ENCODE data around the gene ZSWIM3.

ZSWIM3 gene

DNA sequence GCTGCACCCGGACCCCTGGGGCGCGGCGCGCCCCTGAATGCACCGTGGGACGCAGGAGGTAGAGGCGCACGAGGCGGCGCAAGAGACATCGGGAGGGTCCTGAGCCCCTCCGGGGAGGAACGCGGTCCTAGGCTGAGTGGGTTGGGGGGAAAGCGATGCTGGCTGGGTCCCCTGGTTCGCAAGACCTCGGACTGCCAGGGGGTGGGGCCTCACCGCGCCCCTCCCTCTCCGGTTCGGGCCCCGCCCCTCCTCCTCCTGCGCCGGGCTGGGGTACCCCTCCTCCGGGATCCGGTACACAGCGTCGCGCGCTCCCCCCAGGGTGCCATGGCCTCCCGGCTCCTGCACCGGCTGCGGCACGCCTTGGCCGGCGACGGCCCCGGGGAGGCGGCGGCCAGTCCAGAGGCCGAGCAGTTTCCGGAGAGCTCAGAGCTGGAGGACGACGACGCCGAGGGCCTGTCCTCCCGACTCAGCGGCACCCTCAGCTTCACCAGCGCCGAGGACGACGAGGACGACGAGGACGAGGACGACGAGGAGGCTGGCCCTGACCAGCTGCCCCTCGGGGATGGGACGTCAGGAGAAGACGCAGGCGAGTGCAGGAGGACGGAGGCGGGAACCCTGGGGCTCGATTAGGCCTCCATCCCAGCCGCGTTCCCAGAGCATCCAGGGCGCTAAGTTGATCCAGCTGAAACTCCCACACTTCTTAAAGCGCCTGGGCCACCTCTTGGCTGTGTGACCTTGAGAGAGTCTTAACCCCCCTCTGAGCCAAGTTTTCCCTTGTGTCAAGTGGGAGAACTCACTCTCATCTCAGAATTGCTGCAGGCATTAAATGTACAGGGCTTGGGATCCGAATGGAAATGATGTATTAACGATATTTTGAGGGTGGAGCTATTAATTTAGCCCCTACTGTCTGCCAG lies 23.3 kb upstream of the ZSWIM3 start:
- Histone ChIP-seq H3K9me3 (ENCODE audit: control insufficient read depth, low read length) (no peaks in the 10 kb centered on the region), H3K36me3 (ENCODE audit: control insufficient read depth, insufficient read depth, low read length, severe bottlenecking) (peaks cover 17% of the 10 kb centered on the region), H3K4me3 (ENCODE audit: low read length) (peak overlapping the region; percentile 91), H3K27me3 (replicated peaks; ENCODE audit: control insufficient read depth, insufficient read depth, low read length) (no peaks in the 10 kb centered on the region), H3K9ac (ENCODE audit: low read length) (peak overlapping the region; percentile 97), H3K4me1 (ENCODE audit: control insufficient read depth, insufficient read depth, low read length) (peaks cover 34% of the 10 kb centered on the region)
- DNase-seq (ENCODE audit: low read depth): peak; percentile 79

DNA sequence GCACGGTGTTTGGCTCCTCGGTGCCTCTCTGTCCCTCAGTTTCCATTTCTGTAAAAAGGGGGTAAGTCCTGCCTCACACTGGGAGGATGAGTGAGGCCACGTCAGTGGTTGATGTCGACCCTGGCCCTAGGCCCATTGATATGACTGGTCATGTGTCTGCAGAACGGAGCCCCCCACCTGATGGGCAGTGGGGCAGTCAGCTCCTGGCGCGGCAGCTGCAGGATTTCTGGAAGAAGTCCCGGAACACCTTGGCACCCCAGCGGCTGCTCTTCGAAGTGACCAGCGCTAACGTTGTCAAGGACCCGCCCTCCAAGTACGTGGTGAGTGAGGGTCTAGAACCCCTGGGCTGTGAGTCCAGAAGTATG lies 22.6 kb upstream of the ZSWIM3 start:
- no peak for DNase-seq (ENCODE audit: low read depth)
- Histone ChIP-seq H3K9me3 (ENCODE audit: control insufficient read depth, low read length) (no peaks in the 10 kb centered on the region), H3K4me3 (ENCODE audit: low read length) (peak overlapping the region; percentile 91), H3K9ac (ENCODE audit: low read length) (peak overlapping the region; percentile 97), H3K36me3 (ENCODE audit: control insufficient read depth, insufficient read depth, low read length, severe bottlenecking) (peaks cover 20% of the 10 kb centered on the region), H3K4me1 (ENCODE audit: control insufficient read depth, insufficient read depth, low read length) (peaks cover 34% of the 10 kb centered on the region), H3K27me3 (replicated peaks; ENCODE audit: control insufficient read depth, insufficient read depth, low read length) (no peaks in the 10 kb centered on the region)

DNA sequence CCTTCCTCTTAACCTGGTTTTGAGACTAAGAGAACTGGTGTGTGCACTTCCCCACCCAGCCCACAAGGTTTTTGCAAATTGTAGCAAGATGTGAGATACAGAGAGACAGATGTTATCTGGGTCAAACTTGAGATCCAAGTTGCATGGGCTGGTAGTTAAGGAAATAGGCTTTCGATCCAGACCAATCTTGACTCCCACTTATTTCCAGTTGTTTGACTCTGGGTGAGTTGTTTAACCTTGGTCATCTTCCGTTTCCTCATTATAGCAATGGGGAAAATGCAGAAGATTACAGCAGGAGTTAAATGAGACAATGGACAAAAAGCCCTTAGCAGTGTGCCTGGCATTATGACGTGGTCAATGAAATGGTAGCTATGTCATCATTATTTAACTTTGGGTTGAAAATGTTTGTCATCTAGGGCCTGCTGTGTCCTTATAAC lies 22.1 kb upstream of the ZSWIM3 start:
- Histone ChIP-seq H3K4me1 (ENCODE audit: control insufficient read depth, insufficient read depth, low read length) (peaks cover 34% of the 10 kb centered on the region), H3K4me3 (ENCODE audit: low read length) (peak overlapping the region; percentile 91), H3K9me3 (ENCODE audit: control insufficient read depth, low read length) (no peaks in the 10 kb centered on the region), H3K27me3 (replicated peaks; ENCODE audit: control insufficient read depth, insufficient read depth, low read length) (no peaks in the 10 kb centered on the region), H3K36me3 (ENCODE audit: control insufficient read depth, insufficient read depth, low read length, severe bottlenecking) (peaks cover 25% of the 10 kb centered on the region), H3K9ac (ENCODE audit: low read length) (peak overlapping the region; percentile 97)
- no peak for DNase-seq (ENCODE audit: low read depth)

DNA sequence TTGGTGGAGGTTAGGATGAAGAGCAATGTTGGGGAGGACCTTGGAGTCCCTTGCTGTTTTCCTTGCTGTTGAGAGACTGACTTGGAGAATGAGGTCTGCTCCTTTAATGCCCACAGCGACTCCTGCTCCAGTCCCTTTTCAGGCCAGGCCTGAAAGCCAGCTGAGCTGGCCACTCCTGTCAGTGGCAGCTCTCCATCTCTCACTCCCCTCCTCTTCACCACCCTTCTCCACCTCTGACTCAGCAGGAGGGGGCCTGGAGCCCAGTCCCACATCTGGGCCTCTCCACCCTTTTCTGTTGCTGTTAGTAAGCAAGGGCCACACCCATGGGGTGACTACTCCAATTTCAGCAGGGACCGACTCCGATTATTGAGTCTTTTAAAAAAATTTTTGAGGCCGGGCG lies 21.6 kb upstream of the ZSWIM3 start:
- DNase-seq (ENCODE audit: low read depth): peak; percentile 54

DNA sequence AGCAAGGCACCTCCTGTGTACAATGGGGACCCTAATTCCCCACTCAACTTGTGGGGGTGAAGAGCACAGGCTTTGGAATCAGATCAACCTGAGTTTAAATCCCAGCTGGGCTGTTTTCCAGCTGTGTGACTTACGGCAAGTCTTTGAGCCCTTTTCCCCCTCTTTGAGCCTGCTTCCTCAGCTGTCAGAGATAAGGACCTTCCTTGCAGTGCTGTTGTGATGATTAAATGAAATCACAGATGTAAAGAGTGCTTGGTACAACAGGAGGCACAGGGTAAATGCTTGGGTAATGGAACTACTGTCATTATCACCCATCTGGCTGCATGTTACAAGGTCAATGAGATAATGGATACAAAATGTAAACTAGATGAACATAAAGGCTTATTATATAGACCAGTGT lies 20.6 kb upstream of the ZSWIM3 start:
- peak overlapping the region; percentile 54 for H3K9ac ChIP-seq (ENCODE audit: low read length)
- peaks cover 46% of the 10 kb centered on the region for H3K4me1 ChIP-seq (ENCODE audit: control insufficient read depth, insufficient read depth, low read length)
- no peaks in the 10 kb centered on the region for H3K9me3 ChIP-seq (ENCODE audit: control insufficient read depth, low read length)
- H3K36me3 ChIP-seq (ENCODE audit: control insufficient read depth, insufficient read depth, low read length, severe bottlenecking): peaks cover 40% of the 10 kb centered on the region
- no peak for DNase-seq (ENCODE audit: low read depth)
- peak overlapping the region; percentile 91 for H3K4me3 ChIP-seq (ENCODE audit: low read length)
- H3K27me3 ChIP-seq (replicated peaks; ENCODE audit: control insufficient read depth, insufficient read depth, low read length): no peaks in the 10 kb centered on the region

More for the DNA sequence above, 21.6 kb upstream of the ZSWIM3 start:
- H3K27me3 ChIP-seq (replicated peaks; ENCODE audit: control insufficient read depth, insufficient read depth, low read length): no peaks in the 10 kb centered on the region
- H3K9me3 ChIP-seq (ENCODE audit: control insufficient read depth, low read length): no peaks in the 10 kb centered on the region
- H3K36me3 ChIP-seq (ENCODE audit: control insufficient read depth, insufficient read depth, low read length, severe bottlenecking): peaks cover 30% of the 10 kb centered on the region
- H3K4me1 ChIP-seq (ENCODE audit: control insufficient read depth, insufficient read depth, low read length): peaks cover 36% of the 10 kb centered on the region
- peak overlapping the region; percentile 91 for H3K4me3 ChIP-seq (ENCODE audit: low read length)
- peak overlapping the region; percentile 97 for H3K9ac ChIP-seq (ENCODE audit: low read length)

DNA sequence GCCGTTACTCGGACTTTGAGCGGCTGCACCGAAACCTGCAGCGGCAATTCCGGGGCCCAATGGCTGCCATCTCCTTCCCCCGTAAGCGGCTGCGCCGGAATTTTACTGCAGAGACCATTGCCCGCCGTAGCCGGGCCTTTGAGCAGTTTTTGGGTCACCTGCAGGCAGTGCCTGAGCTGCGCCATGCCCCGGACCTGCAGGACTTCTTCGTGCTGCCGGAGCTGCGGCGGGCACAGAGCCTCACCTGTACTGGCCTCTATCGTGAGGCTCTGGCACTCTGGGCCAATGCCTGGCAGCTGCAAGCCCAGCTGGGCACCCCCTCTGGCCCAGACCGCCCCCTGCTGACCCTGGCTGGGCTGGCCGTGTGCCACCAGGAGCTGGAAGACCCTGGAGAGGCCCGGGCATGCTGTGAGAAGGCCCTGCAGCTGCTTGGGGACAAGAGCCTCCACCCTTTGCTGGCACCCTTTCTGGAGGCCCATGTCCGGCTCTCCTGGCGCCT lies 16.7 kb upstream of the ZSWIM3 start:
- Histone ChIP-seq H3K9me3 (ENCODE audit: control insufficient read depth, low read length) (no peaks in the 10 kb centered on the region), H3K4me3 (ENCODE audit: low read length) (no peak overlapping the region), H3K9ac (ENCODE audit: low read length) (peak overlapping the region; percentile 27), H3K36me3 (ENCODE audit: control insufficient read depth, insufficient read depth, low read length, severe bottlenecking) (peaks cover 72% of the 10 kb centered on the region), H3K27me3 (replicated peaks; ENCODE audit: control insufficient read depth, insufficient read depth, low read length) (no peaks in the 10 kb centered on the region), H3K4me1 (ENCODE audit: control insufficient read depth, insufficient read depth, low read length) (peaks cover 42% of the 10 kb centered on the region)
- DNase-seq (ENCODE audit: low read depth): no peak

DNA sequence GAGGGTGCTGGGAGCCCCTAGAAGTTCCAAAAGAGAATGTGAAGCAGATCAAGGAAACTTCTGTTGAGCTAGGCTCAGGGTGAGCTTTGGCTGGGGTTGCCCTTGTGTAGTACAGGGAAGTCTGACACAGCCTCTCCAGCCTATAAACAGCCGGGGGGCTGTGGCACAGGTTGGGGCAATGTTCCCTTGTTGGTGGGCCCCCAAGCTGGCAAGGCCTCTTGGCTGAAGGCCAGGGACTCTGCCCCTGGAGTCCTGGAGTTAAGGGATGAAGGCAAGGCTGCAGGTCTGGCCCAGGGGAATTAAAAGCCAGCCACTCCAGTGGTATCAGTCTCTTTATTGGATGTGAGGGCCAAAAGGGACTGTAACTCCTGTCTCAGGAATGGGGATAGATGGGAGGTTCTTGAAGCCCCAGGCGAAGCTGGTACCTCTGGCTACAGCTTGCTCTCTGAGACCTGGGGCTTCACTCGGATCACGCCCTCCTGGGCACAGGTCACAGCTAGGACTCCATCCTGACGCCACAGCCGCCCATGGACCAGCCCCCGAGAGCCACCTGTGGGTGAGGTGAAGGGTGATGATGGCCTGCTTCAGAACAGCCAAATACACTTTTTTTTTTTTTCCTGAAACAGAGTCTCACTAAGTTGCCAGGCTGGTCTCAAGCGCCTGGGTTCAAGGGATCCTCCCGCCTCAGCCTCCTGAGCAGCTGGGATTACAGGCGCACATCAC lies 15.8 kb upstream of the ZSWIM3 start:
- H3K9me3 ChIP-seq (ENCODE audit: control insufficient read depth, low read length): no peaks in the 10 kb centered on the region
- H3K36me3 ChIP-seq (ENCODE audit: control insufficient read depth, insufficient read depth, low read length, severe bottlenecking): peaks cover 78% of the 10 kb centered on the region
- H3K9ac ChIP-seq (ENCODE audit: low read length): peak overlapping the region; percentile 27
- H3K4me3 ChIP-seq (ENCODE audit: low read length): no peak overlapping the region
- DNase-seq (ENCODE audit: low read depth): no peak
- no peaks in the 10 kb centered on the region for H3K27me3 ChIP-seq (replicated peaks; ENCODE audit: control insufficient read depth, insufficient read depth, low read length)
- H3K4me1 ChIP-seq (ENCODE audit: control insufficient read depth, insufficient read depth, low read length): peaks cover 40% of the 10 kb centered on the region

DNA sequence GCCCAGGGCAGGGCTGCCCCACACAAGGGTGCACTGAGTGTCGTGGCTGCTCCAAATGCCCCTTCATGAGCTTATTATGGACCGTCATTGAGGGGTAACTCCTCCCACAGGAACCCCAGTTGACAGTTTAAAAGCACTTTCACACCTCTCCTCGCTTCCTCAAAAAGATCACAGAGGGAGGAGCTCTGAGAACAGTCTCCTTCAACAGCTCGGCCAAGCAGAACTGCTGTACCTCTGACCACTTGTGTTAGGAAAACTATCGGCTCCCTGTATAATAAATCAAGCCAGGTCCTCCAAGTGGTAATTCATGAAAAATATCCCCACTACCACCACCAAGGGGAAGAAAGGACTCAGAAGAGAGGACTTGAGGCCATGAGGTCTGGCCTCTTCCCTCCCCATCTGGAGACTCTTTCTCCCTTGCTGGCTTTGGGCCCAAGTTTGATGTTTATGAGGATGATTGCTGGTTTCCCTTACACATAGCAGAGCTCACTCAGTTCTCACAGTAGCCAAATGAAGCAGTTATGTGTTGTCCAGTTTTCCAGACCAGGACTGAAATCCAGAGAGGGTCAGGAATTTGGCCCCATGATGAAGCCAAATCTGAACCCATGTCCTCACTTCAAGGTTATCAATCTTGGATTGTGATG lies 15.1 kb upstream of the ZSWIM3 start:
- Histone ChIP-seq H3K9ac (ENCODE audit: low read length) (peak overlapping the region; percentile 39), H3K4me3 (ENCODE audit: low read length) (no peak overlapping the region), H3K36me3 (ENCODE audit: control insufficient read depth, insufficient read depth, low read length, severe bottlenecking) (peaks cover 78% of the 10 kb centered on the region), H3K9me3 (ENCODE audit: control insufficient read depth, low read length) (no peaks in the 10 kb centered on the region), H3K27me3 (replicated peaks; ENCODE audit: control insufficient read depth, insufficient read depth, low read length) (no peaks in the 10 kb centered on the region), H3K4me1 (ENCODE audit: control insufficient read depth, insufficient read depth, low read length) (peaks cover 32% of the 10 kb centered on the region)
- peak; percentile 23 for DNase-seq (ENCODE audit: low read depth)

DNA sequence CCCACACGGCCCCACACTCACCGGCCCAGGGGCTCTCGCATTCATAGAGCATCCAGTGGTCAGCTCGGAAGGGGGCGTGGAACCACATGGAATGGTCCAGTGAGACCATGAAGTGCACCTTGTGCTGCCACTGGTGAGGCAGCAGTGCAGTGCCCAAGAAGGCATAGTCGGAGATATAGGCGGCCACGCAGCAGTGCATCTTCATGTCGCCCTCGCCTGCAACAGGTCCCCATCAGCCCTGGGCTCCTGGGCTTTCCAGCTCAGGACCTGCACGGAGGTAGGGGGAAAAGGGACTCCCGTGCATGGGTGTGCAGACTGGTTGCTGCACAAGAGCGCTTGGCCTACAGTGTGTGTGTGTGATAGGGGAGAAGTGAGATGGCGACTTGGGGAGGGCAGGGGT lies 13.9 kb upstream of the ZSWIM3 start:
- Histone ChIP-seq H3K9me3 (ENCODE audit: control insufficient read depth, low read length) (no peaks in the 10 kb centered on the region), H3K4me1 (ENCODE audit: control insufficient read depth, insufficient read depth, low read length) (peaks cover 30% of the 10 kb centered on the region), H3K4me3 (ENCODE audit: low read length) (no peak overlapping the region), H3K27me3 (replicated peaks; ENCODE audit: control insufficient read depth, insufficient read depth, low read length) (no peaks in the 10 kb centered on the region), H3K9ac (ENCODE audit: low read length) (peak overlapping the region; percentile 39), H3K36me3 (ENCODE audit: control insufficient read depth, insufficient read depth, low read length, severe bottlenecking) (peaks cover 76% of the 10 kb centered on the region)
- no peak for DNase-seq (ENCODE audit: low read depth)

DNA sequence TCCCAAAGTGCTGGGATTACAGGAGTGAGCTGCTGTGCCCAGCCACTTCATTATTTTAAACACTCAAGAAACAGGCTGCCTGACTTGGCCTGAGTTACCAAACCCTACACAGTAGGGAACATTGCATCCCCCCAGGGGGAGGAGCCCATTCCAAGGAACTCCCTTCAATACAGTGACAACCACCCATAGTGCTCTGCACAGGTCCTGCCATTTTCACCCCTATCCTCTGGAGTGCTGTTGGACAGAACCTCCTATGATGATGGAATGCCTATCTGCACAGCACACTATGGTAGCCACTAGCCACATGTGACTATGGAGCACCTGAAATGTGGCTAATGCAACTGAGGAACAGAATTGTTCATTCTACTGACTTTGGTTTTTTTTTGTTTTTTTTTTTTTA lies 12.0 kb upstream of the ZSWIM3 start:
- H3K9ac ChIP-seq (ENCODE audit: low read length): no peak overlapping the region
- H3K36me3 ChIP-seq (ENCODE audit: control insufficient read depth, insufficient read depth, low read length, severe bottlenecking): peaks cover 71% of the 10 kb centered on the region
- H3K4me1 ChIP-seq (ENCODE audit: control insufficient read depth, insufficient read depth, low read length): peaks cover 30% of the 10 kb centered on the region
- H3K4me3 ChIP-seq (ENCODE audit: low read length): no peak overlapping the region
- H3K9me3 ChIP-seq (ENCODE audit: control insufficient read depth, low read length): no peaks in the 10 kb centered on the region
- no peak for DNase-seq (ENCODE audit: low read depth)
- H3K27me3 ChIP-seq (replicated peaks; ENCODE audit: control insufficient read depth, insufficient read depth, low read length): no peaks in the 10 kb centered on the region

DNA sequence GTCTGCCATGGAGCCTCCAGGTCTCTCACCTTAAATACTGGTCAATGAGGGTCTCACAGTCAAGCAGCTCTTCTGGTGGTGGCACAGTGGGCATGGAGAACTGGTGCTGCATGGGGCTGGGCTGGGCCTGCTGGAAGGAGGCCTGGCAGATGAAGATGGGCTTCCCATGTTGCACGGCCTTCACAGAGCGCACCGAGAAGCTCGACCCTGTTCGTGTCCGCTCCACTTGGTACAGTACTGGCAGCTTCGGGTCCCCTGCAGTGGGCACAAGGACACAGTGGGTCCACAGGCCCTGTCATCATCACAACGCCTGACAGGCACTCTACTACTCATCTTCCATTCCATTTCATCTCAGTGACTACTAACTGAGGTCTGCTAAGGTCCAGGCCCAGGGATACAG lies 9.0 kb upstream of the ZSWIM3 start:
- no peak for DNase-seq (ENCODE audit: low read depth)
- Histone ChIP-seq H3K4me3 (ENCODE audit: low read length) (no peak overlapping the region), H3K36me3 (ENCODE audit: control insufficient read depth, insufficient read depth, low read length, severe bottlenecking) (peaks cover 59% of the 10 kb centered on the region), H3K9ac (ENCODE audit: low read length) (no peak overlapping the region), H3K4me1 (ENCODE audit: control insufficient read depth, insufficient read depth, low read length) (peaks cover 2% of the 10 kb centered on the region), H3K27me3 (replicated peaks; ENCODE audit: control insufficient read depth, insufficient read depth, low read length) (no peaks in the 10 kb centered on the region), H3K9me3 (ENCODE audit: control insufficient read depth, low read length) (no peaks in the 10 kb centered on the region)

Data from adipocyte (in vitro differentiated cells).